Aortic smooth muscle cell (primary cell): ENCODE results near the gene DQX1. TPM values are rescaled to one million over a fixed set of nuclear protein-coding genes. Genes with fewer than 3 reads are reported as not detected.

Experiments
- total RNA-seq: library from RNA; depleted of rRNA; stranded (reverse); fragments of >200 nt; gene quantifications from 2 replicates; pipeline ENCODE4 v1.2.3, GENCODE V29; 2014

The DQX1 gene, protein sequence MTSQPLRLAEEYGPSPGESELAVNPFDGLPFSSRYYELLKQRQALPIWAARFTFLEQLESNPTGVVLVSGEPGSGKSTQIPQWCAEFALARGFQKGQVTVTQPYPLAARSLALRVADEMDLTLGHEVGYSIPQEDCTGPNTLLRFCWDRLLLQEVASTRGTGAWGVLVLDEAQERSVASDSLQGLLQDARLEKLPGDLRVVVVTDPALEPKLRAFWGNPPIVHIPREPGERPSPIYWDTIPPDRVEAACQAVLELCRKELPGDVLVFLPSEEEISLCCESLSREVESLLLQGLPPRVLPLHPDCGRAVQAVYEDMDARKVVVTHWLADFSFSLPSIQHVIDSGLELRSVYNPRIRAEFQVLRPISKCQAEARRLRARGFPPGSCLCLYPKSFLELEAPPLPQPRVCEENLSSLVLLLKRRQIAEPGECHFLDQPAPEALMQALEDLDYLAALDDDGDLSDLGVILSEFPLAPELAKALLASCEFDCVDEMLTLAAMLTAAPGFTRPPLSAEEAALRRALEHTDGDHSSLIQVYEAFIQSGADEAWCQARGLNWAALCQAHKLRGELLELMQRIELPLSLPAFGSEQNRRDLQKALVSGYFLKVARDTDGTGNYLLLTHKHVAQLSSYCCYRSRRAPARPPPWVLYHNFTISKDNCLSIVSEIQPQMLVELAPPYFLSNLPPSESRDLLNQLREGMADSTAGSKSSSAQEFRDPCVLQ
- total RNA-seq: 0.12 TPM in 1 of 2 replicates, not detected in the other

DNA sequence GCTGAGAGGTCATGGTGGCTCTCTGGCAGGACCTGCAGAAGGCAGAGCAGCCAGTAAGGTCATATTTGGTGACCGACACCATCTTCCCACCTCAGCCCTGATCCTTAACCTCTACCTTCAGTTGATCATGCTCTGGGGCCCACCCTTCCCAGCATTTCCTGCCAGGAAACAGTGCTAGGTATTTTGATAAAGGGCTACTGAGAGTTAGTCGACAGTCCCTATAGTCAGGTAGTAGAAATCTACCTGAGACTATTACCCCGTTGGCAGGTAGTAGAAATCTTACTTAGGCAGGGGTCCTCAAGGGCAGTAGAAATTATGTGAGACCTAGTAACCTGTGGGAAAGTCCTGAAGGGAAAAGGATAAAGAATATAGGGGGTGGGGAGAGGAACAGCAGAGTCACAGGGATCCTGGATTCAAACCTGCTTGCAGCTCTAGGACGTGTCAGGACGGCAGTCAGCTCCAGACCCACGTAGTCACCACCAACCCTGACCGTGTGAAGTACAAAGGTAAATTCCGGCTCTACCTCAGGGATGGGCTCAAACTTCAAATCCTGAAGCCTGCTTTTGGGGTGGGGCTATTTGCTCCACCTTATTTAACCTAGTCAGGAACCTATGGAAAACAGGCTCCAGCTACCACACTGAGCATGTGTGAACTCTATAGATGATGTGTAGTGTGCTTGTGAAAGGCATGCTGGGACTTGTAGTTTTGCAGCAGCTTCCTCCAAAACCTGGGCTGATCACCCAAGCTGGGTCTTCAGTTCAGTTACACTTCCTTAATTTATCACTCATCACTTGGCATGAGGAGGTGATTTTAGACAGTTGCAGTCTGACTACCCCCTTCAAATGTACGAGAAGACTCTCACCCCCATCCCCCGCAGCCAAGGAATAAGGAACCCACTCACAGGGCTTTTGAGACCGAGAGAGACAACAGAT, at the start of gene DQX1:
DQX1 (minus strand) TSS at position 515 of the 932 bp plus-strand sequence; CDS start at position 13, 502 bp downstream.

DNA sequence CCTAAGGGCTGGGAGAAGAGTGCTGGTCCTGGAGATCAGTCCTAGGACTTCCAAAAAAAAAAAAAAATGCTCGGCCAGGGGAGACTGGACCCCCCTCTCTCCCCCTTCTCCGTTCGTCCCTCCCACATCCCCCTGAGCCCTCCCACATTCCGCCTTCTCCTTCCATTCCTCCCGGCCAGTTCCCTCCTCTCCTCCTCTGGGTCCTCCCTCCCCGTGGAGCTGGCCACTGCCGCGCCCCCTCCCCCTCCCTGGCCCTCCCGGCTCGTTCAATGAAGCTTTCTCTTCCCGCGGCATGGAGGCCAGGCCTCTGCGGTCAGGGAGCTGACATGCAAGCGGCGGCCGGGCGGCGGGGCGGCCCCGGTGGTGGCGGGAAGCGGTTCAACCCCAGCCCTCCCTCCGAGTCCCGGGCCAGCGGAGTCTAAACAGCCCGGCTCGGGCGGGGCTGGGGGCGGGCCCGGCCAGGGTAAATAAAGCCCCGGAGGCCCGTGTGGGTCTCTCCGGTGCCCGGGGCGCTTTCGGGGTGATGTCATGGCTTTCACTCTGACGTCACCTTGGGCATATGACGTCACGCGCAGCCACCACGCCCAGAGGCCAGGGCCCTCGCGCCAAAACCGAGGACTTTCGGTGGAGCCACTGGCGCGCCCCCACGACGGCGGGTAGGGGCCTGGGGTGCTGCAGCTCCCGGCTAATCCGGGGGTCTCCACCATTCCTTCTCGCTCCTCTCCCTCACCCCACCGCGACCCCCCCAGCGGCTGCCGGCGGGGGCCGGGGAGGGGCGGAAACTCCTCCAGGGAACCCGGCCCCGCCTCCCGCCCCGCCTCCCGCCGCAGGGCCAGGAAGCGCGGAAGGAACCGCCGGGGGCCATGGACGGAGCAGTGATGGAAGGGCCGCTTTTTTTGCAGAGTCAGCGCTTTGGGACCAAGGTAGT, 28.1 kb upstream of the DQX1 start, which contains the start of the genes DOK1 and LOXL3:
DOK1 (plus strand) TSS at position 829 of the 928 bp plus-strand sequence; CDS start at position 864, 35 bp downstream.
LOXL3 (minus strand) TSS at position 51 of the 928 bp plus-strand sequence. CDS start 1,308 bp downstream, outside the sequence.

DNA sequence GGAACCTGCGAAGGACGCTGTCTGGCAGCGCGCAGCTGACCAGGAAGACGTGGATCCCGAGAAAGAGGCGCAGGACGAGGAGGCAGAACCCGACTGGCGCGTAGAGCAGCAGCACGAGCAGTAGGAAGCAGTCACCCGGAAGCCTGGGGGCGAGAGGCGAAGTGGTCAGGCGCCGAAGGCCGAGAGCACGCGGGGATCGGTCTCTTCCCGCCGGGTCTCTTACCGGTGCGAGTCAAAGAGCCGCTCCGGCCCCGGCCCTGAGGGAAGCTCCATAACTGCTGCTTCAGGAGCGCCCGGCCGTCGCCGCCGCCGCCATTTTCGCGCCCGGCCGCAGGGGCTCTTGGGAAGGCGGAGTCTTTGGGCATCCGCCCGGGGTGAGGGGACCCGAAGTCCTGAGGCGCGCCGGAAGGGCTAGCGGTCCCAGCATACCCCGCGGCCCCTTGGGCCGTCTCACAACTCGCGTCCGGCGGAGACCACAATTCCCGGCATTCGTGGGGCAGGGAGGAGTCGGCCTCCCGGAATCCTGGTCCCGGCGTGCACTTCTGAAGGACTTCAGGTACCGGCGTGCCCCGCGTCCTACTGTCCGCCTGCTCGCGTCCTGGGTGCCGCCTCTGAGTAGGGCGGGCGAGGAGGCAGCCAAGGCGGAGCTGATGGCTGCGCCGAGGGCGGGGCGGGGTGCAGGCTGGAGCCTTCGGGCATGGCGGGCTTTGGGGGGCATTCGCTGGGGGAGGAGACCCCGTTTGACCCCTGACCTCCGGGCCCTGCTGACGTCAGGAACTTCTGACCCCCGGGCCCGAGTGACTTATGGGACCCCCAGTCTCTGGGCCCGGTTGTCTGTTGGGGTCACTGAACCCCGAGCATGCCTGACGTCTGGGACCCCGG, 3.6 kb upstream of the DQX1 start, which contains the start of the genes AUP1 and HTRA2:
AUP1 (minus strand) TSS at position 350 of the 882 bp plus-strand sequence; CDS start at position 273, 77 bp downstream.
HTRA2 (plus strand) TSS at position 577 of the 882 bp plus-strand sequence; CDS start at position 651, 74 bp downstream.

DNA sequence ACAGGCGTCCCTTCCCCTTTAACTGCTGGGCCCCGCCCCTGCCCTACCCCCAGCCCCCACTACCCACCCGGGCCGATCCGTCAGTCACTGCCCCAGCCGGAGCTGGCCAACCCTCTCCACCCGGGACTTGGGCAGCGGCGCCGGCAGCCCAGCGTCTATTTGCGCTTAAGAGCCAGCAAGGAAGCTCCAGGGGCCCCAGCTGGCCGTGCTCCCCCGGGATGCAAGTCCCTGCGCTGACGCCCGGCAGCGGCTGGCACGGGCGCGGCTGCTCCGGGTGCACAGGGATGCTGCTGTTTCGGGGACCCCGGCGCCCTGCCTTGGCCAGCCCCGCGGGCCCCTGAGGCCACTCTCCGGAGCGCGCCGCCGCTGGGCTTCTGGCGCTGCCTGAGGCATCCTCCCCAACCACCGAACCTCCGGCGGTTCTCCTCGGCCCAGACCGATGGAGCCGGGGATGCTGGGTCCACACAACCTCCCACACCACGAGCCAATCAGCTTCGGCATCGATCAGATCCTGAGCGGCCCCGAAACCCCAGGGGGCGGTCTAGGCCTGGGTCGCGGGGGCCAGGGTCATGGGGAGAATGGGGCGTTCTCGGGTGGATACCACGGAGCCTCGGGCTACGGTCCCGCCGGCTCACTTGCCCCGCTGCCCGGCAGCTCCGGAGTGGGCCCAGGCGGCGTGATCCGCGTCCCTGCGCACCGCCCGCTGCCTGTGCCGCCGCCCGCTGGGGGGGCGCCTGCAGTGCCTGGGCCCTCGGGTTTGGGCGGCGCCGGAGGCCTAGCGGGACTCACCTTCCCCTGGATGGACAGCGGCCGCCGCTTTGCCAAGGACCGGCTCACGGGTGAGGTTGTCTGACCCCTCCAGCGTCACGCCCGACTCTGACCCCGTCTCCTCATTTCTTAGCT, 11.4 kb downstream of the DQX1 start, which contains the start of gene TLX2:
TLX2 (plus strand) TSS at position 83 of the 903 bp plus-strand sequence; CDS start at position 440, 357 bp downstream.

DNA sequence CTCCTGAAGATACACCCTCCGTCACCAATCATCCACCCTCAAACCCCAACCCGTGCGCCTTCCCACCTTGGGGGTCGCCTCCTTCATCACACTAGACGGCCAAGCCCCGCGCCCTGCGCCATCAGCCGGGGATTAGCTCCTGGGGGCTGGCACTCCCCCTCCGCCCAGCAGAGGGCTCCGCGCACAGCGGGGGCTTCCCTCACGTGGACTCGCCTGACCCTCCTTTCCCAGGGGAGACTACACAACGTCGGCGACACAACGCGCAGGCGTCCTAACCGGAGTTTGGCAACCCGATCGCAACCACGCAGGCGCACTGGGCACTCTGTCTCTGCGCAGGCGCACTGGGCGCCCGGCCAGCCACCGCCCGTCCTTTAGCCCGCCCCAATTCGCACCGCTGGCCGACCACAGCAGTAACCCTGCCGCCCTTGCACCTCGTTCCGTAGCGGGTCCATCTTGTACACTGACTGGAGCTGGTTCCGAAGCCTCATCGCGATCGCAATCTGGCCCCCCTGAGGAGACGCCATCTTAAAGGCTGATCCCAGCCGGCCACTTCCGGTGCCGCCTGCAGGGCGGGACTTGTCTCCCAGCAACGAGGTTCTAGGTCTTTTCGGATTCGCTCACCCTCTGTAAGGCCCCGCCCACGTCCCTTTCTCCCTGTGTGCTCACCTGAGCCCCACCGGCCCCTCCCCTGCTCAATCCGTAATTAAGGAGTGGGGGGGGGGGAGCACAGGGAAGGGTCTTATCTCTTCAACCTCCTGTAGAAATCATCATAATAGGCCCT, 18.7 kb downstream of the DQX1 start, which contains the start of gene PCGF1:
PCGF1 (minus strand) TSS at position 551 of the 781 bp plus-strand sequence; CDS start at position 524, 27 bp downstream.

DNA sequence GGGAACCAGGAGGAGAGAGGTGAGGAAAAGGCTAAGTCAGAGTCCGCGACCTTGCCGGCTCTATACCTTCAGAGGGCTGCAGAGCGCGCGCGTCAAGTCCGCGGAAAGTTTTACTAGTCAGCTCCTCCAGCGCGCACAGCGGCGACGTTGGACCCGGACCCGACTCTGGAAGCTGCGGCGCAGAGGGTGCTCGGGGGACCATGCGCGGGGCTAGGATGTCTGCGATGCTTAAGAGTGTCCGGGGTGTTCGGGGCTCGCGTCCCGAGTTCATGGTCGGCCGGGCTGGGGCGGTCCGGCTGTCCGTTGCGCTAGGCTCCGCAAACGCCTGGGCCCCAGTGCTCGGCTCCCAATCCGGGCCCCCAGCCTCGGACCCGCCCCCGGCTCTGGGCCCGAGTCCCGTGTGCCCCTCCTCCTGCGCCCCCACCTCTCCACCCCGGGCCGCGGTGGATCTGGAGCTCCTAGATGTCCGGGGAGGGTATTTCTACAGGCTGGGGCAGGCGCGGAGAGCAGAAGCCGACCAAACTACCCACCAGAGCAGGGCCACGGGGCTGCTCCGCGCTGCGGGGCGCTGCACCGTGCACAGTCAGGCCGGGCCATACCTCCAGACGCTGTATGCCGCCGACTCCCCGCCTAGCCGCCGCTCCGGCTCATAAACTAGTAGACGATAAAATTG, 26.6 kb downstream of the DQX1 start, which contains the start of gene LBX2:
LBX2 (minus strand) TSS at position 337 of the 673 bp plus-strand sequence; CDS start at position 271, 66 bp downstream.

DNA sequence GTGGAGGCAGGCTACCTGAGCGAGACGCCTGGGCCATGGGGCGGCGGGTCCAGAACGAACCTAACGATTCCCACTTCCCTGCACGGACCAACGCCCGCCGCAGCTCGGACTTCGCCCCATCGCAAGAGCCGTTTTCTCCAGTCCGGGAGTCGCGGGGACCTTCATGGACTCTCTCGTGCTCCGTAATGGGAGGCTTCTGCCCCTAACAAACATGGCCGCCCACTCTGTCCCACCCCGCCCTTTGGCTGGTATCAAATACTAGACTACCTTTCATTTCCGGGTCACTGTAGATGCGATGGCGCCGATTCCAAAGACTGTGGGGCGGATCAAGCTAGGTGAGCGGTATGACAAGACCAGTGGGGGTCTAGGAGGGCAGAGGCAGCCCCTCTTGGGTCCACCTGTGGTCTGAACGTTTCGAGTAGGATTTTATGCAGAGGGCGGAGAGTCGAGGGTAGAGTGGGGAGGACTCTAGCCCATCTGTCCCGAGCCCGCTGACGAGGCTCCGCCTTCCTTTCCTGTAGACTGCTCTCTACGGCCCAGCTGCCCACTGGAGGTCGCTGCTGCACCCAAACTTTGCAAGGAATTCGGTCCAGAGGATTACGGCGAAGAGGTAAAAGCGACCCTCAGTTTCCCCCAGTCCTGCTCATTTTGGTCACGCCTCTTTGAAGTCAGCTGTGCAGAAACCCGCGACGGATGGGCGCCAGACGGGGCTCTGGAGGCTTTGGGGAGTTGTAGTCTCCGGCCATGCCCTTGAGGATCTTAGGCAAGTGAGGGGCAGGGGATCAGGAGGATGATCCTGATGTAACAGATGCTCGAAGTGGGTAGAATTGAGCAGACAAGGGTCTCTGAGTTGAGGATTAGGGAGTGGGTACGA, 43.0 kb downstream of the DQX1 start, which contains the start of the genes CCDC142 and TTC31:
CCDC142 (minus strand) TSS at position 198 of the 874 bp plus-strand sequence; CDS start at position 37, 161 bp downstream.
TTC31 (plus strand) TSS at position 281 of the 874 bp plus-strand sequence; CDS start at position 296, 15 bp downstream.

DNA sequence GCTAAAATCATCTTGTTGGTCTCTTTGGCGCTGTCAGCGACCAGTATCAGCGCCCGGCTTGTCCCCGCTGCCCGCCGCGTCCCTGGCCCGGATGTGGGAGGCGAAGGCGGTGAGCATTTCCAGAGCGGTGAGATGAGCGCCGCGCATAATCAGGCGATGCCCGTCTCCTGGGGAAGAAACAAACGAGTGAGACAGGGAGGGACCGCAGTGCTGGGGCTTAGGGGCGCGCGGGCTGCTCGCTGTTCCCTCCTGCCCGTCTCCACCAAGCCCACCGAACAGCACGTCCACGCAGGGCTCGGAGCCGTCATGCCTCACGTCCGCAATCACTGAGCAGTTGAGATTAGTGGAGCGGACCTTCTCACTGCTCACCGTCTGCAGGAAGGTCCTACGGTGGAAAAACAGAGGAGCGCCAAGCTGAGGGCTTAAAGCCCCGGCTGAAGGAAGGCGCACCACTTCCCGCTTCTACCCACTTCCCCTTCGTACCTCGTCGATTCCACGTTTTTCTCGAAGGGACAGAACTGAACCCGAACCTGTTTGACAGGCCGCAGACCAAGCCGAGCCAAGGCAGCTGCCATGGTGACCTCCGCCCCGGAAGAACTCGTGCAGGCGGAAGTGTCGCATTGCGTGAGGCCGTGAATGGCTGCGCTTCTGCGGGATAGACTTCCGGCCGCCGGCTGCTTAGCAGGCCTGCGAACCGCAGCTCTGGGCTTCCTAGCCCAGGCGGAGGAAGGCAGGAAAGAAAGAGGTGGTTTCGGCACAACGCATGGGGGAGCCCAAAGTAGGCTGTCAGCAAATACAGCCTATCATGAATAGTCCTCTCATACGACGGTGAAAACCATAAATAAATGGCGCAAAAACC, 53.7 kb downstream of the DQX1 start, which contains the start of gene MRPL53:
MRPL53 (minus strand) TSS at position 595 of the 859 bp plus-strand sequence; CDS start at position 575, 20 bp downstream.

Other genes with a start within 250 kb of the DQX1 start
- gene SLC4A5, start 182.8 kb downstream of the DQX1 start, total RNA-seq: under 0.01 and 0.31 TPM in 2 replicates
- gene DCTN1, start 145.9 kb downstream of the DQX1 start, total RNA-seq: 185 TPM in 2 replicates
- 0.87 and 1.1 TPM in 2 replicates for gene C2orf81, start 104.6 kb downstream of the DQX1 start, total RNA-seq
- 24.7 and 32.9 TPM in 2 replicates for gene WDR54, start 104.5 kb downstream of the DQX1 start, total RNA-seq
- 14.3 and 15.8 TPM in 2 replicates for gene RTKN, start 84.3 kb downstream of the DQX1 start, total RNA-seq
- gene INO80B, start 71.1 kb downstream of the DQX1 start, total RNA-seq: 14.3 and 15.0 TPM in 2 replicates
- gene WBP1, start 67.8 kb downstream of the DQX1 start, total RNA-seq: 45.6 and 57.9 TPM in 2 replicates
- 44.3 and 53.5 TPM in 2 replicates for gene MOGS, start 60.8 kb downstream of the DQX1 start, total RNA-seq
- gene MRPL53, start 53.6 kb downstream of the DQX1 start, total RNA-seq: 31.5 and 42.1 TPM in 2 replicates
- gene CCDC142, start 43.2 kb downstream of the DQX1 start, total RNA-seq: 15.9 and 24.3 TPM in 2 replicates
- 9.4 and 11.5 TPM in 2 replicates for gene TTC31, start 43.1 kb downstream of the DQX1 start, total RNA-seq
- 1.6 and 2.2 TPM in 2 replicates for gene LBX2, start 26.6 kb downstream of the DQX1 start, total RNA-seq
- gene PCGF1, start 18.5 kb downstream of the DQX1 start, total RNA-seq: 27.6 and 31.1 TPM in 2 replicates
- 0.06 TPM in 1 of 2 replicates, not detected in the other for gene TLX2, start 11.8 kb downstream of the DQX1 start, total RNA-seq
- 68.1 and 85.1 TPM in 2 replicates for gene AUP1, start 3.5 kb upstream of the DQX1 start, total RNA-seq
- gene HTRA2, start 3.7 kb upstream of the DQX1 start, total RNA-seq: 38.1 and 51.3 TPM in 2 replicates
- 66.2 and 155 TPM in 2 replicates for gene LOXL3, start 27.7 kb upstream of the DQX1 start, total RNA-seq
- 43.4 and 115 TPM in 2 replicates for gene DOK1, start 28.5 kb upstream of the DQX1 start, total RNA-seq
- 0.06 and 0.26 TPM in 2 replicates for gene M1AP, start 122.1 kb upstream of the DQX1 start, total RNA-seq
- 6.5 and 7.5 TPM in 2 replicates for gene SEMA4F, start 128.0 kb upstream of the DQX1 start, total RNA-seq